ENCODE results near the gene LPAR1. TPM values are rescaled to one million over a fixed set of nuclear protein-coding genes. Genes with fewer than 3 reads are reported as not detected.

LPAR1 gene
- total RNA-seq, 1 donor from 2014 or later: 23.2 TPM

- ATAC-seq: no peak
- Histone ChIP-seq H3K4me3 (no peak overlapping the region), H3K27ac (no peak overlapping the region), H3K27me3 (ENCODE audit: low read depth) (no peaks in the 10 kb centered on the region), H3K9me3 (no peaks in the 10 kb centered on the region), H3K4me1 (peaks cover 12% of the 10 kb centered on the region), H3K36me3 (no peaks in the 10 kb centered on the region)
- DNase-seq: no peak
- TF ChIP-seq, protein P1, sequence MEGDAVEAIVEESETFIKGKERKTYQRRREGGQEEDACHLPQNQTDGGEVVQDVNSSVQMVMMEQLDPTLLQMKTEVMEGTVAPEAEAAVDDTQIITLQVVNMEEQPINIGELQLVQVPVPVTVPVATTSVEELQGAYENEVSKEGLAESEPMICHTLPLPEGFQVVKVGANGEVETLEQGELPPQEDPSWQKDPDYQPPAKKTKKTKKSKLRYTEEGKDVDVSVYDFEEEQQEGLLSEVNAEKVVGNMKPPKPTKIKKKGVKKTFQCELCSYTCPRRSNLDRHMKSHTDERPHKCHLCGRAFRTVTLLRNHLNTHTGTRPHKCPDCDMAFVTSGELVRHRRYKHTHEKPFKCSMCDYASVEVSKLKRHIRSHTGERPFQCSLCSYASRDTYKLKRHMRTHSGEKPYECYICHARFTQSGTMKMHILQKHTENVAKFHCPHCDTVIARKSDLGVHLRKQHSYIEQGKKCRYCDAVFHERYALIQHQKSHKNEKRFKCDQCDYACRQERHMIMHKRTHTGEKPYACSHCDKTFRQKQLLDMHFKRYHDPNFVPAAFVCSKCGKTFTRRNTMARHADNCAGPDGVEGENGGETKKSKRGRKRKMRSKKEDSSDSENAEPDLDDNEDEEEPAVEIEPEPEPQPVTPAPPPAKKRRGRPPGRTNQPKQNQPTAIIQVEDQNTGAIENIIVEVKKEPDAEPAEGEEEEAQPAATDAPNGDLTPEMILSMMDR (IDR thresholded peaks at IDR 0.05): no peak
- intact Hi-C loops (cut with DNase I): no loop called here
Measured at GRCh38 chr9:111013250-111013649, 25.0 kb downstream of the LPAR1 start.

GRCh38 chr9:111008158-111009075, 29.9 kb downstream of the LPAR1 start:
- intact Hi-C loops (cut with DNase I): no loop called here
- DNase-seq: no peak
- Histone ChIP-seq H3K27ac (no peak overlapping the region), H3K9me3 (no peaks in the 10 kb centered on the region), H3K4me3 (no peak overlapping the region), H3K36me3 (no peaks in the 10 kb centered on the region), H3K27me3 (ENCODE audit: low read depth) (no peaks in the 10 kb centered on the region), H3K4me1 (no peaks in the 10 kb centered on the region)
- ATAC-seq: no peak
- TF ChIP-seq, protein P1 (IDR thresholded peaks at IDR 0.05): no peak

- H3K27me3 ChIP-seq (ENCODE audit: low read depth): no peaks in the 10 kb centered on the region
- intact Hi-C loops (cut with DNase I): no loop called here
- TF ChIP-seq, protein P1 (IDR thresholded peaks at IDR 0.05): no peak
- H3K4me1 ChIP-seq: peaks cover 9% of the 10 kb centered on the region
- ATAC-seq: no peak
- H3K9me3 ChIP-seq: no peaks in the 10 kb centered on the region
- no peak overlapping the region for H3K4me3 ChIP-seq
- no peak overlapping the region for H3K27ac ChIP-seq
- DNase-seq: no peak
- no peaks in the 10 kb centered on the region for H3K36me3 ChIP-seq
Measured at GRCh38 chr9:111005746-111006470, 32.4 kb downstream of the LPAR1 start.

DNA sequence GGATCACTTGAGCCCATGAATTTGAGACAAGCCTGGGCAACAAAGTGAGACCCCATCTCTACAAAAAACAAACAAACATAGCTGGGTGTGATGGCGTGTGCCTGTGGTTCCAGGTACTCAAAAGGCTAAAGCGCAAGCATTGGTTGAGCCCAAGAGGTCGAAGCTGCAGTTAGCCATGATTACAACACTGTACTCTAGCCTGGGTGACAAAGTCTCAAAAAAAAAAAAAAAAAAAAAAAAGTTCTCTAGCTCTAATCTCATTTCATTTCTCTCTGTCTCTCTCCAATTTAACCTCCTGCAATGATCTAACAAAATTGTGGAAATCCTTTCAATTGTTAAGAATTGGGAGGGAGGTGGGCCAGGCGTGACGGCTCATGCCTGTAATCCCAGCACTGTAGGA, 33.3 kb downstream of the LPAR1 start:
- no peaks in the 10 kb centered on the region for H3K27me3 ChIP-seq (ENCODE audit: low read depth)
- TF ChIP-seq, protein P1 (IDR thresholded peaks at IDR 0.05): no peak
- H3K4me3 ChIP-seq: no peak overlapping the region
- no peak for ATAC-seq
- intact Hi-C loops (cut with DNase I): no loop called here
- no peak overlapping the region for H3K27ac ChIP-seq
- H3K9me3 ChIP-seq: no peaks in the 10 kb centered on the region
- no peaks in the 10 kb centered on the region for H3K36me3 ChIP-seq
- DNase-seq: no peak
- peaks cover 9% of the 10 kb centered on the region for H3K4me1 ChIP-seq

DNA sequence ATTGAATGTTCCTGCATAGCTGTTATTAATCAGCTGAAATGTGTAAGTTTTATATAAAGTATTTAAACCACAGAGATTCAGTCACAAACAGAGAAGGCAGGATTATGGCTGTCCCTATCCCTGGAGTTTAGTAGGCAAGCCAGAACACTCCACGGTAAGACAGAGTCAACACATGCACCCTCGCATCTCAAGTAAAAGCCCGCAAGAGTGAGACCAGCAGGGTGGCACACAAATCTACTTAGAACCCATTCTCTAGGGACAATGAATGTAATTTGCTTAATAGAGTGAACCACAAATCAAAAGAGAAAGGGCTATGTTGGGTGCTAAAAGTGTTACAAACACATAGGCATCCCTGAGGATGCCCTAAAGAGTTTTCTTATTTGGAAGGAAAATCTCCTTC, 35.1 kb downstream of the LPAR1 start:
- no peaks in the 10 kb centered on the region for H3K27me3 ChIP-seq (ENCODE audit: low read depth)
- ATAC-seq (no peak), DNase-seq (no peak)
- no peak overlapping the region for H3K4me3 ChIP-seq
- peaks cover 9% of the 10 kb centered on the region for H3K4me1 ChIP-seq
- TF ChIP-seq, protein P1 (IDR thresholded peaks at IDR 0.05): no peak
- no peaks in the 10 kb centered on the region for H3K9me3 ChIP-seq
- no peaks in the 10 kb centered on the region for H3K36me3 ChIP-seq
- no peak overlapping the region for H3K27ac ChIP-seq
- intact Hi-C loops (cut with DNase I): no loop called here

All from lower lobe of right lung (tissue), 2 donors.